GM21423 (cell line): ENCODE data around the gene TENT5C.

Experiments used
- ATAC-seq: cut with Tn5 transposase; IDR thresholded peaks from one replicate; pipeline ENCODE4 v1.9.1; 2021; ENCODE audit warnings: mild to moderate bottlenecking, moderate library complexity; ENCODE audit not compliant: unreplicated experiment

The TENT5C gene

DNA sequence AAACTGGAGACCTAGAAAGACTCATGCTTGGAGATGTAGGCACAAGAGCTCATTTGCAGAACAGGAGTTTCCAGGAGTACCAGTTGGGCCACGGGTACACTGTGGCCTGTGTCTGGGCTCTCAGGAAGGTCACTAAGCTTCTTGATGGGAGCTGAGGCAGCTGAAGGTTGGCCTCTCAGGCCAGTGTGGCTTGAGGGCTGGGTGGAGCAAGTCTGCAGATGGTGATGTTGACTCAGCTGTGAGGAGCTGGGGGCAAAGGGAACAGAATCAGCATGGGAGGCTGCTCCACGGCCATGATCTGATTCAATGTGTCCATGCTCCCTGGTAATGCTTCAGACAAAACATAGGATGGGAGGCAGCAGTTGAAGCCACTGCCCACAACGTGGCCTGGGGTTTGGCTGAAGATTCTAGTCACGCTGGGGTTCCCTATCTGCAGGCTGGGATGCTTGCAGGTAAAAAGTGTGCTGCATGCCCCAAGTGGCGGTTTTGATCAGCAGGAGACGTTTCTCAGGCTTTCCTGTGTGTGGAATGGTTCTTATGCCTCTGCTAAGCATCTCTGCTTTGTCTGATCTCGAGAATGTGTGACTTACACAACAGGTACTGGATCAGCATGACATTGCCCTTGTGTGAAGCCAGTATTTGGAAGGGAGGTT lies 15.4 kb upstream of the TENT5C start:
- ATAC-seq: no peak

DNA sequence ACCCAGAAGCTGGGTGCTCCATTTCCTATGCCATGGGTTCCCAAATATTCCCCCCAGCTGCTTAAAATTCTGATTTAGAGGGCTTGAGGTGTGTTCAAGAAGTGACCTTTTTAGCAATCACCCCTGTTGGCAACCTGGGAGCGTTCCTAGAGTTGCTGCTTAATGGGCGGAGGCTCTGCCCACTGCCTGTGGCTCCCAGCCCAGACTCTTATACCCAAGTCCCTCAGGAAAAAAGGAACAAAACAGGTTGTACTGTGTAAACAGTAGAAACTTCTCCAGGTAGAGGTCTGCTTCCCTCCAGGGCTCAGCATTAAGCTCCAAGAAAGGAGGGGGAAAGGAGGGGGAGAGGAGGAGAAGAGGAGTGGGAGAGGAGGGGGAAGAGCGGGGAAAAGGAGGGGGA lies 14.6 kb upstream of the TENT5C start:
- ATAC-seq: no peak

DNA sequence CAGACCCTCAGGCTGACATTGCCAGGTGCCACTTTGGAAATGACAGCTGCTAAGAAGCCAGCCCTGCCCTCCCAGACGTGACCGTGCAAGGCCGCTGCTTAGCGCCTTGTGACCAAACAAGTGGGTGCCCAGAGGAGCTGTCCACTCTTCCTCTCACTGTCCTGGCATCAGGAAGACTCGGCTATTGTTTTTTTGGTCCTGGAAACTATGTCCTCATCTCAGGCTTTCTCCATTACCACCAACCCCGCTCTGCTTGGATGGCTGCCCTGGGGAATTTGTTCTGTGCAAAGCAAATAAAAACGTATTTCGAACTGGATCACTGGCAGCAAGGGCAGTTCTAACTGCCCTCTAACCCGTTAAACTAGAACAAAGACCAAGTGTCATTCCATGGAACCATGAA lies 13.7 kb upstream of the TENT5C start:
- no peak for ATAC-seq

DNA sequence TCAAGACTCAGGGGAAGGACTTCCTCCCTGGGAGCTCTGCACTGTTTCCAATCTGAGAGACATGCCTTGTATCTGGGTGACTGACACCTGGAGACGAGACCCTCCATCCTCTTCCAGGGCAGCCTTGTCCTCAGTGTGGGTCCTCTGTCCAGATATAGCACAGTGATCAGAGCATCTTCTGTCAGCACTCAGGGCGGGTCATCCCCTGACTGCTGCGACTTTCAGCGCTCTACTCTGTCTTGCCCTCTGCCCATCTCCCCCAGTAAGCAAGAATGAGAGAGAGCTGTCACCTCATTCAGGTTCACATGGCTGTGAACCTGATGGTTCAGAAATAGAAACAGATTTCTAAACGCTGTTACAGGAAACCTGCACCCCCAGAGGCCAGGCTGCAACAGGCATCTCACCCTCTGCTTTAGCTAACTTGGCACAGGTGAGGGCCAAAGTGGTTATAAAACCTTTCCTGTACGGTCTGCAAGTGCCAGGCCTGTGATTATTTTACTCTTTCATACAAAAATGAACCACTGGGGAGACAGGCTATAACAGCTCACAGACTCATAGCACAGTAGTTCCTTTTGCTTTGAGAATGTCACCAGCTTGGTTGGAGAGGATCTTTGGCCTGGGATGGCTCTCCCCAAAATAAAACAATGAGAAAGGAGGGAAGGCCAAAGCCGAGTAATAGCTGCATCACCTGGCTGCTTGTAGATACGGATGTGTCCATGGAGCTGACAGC lies 11.4 kb upstream of the TENT5C start:
- ATAC-seq: no peak

DNA sequence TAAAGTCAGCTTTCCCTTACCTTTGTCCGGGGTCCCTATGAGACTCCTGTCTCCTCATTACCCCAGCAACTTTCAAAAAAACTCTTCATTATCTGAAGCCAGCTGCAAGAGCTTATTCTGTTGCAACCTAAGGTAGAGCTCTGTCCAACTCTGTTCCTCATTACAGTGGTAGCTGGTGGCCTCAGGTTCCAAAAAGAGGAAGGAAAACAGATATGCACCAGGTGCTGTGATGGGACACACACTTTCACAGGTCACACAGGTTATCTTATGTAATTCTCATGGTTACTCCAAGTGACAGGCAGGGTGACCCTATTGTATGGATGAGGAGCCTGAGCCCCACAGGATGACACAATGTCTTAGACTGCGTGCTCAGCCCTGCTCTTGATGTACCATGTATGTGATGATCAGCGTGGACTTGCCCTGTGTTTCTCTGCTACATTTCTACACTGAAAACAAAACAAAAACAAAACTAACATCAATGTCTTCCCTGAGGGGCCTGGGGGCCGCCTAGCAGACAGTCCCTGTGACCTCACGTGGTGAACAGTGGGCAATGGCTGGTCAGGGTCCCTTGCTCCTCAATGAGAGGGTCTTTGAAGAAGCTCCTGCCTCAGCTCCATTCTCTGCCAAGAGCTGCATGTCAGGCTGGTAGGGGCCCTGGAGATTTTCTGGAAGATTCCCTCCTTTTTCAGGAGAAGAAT lies 9.7 kb upstream of the TENT5C start:
- no peak for ATAC-seq

DNA sequence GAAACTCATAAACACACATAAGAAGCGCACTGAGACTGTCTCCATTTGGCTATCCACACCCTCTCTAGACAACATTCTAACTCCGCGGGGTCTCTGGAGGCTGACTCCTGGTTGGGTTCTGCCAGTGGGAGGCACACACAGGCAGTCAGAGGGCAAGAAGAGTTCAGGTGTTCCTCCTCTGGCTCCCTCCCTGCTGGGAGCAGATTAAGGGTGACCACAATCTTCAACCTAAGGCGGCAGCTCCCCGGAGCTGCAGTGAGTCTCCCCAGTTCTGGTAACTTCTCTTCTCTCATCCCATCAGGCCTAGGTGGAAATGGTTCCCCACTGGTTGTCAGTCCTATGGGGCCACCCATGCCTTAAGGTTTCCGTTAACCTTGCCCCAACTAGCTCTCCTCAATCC lies 7.4 kb upstream of the TENT5C start:
- ATAC-seq: no peak

DNA sequence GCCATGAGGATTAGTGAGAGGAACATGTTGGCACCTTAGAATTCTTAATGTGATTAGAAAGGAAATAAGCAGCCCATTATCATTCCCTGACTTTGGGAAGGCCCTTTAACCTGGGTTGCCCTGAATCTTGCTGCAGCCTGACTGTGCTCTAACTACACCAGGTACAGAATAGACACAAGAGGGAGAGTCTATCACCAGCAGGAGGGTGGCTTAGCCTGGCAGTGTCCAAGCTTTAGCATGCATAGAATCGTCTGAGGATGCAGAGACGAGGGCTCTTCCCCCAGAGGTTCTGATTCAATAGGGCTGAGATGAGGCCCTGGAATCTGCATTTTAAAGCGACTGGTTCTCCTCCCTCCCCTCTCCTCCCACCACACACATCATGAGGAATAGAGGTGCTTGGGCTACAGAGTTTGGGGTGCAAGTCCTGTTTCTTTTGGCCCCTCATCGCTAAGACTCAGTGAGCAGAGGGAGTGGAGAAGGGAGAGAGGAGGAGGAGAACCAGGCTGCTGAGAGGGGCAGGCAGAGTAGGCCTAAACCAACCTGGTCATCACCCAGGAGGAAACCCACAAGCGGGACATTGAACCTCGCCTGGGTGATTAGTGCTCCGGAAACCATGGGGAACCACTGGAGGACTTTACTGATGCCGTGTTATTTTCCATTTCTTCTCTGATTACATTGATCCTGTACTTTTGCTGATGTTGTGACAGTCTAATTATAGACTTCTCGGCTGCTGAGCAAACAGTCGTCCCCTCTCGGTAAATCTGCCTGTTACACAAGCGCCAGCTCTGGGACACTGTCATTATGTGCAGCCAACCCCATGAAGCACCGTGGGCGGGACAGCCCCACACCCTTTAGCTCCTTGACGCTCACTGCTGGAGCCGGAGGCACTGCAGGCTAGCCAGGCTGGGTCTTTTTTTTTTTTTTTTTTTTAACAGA lies 6.3 kb upstream of the TENT5C start:
- ATAC-seq: no peak

DNA sequence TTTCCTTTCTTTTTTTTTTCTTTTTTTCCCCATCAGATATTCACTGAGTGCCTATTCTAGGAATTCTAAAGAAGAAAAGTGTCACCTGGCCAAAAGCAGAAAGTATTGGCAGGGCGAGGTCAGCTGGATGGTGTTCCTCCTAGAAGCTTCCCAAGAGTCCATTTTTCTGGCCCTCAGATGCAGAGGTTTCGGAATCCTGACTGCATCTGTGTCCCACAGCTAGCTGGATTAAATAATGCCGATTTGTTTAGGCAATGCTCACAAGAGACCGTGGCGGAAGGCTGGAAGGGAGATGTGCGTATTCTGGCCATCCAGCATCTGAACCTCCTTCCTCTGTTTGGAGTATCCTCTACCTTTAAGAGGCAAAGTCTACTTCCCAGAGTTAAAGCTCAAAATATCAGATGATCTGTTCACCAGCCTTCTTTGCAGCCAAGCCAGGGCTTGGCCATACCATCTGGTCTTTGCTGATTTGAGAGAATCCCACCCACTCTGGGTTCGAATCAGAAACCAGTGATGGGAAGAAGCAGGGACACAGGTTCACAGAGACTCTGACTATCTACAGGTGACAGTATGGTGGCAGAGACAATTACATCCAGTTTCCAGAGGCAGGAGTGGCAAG lies 5.4 kb upstream of the TENT5C start:
- ATAC-seq: no peak

DNA sequence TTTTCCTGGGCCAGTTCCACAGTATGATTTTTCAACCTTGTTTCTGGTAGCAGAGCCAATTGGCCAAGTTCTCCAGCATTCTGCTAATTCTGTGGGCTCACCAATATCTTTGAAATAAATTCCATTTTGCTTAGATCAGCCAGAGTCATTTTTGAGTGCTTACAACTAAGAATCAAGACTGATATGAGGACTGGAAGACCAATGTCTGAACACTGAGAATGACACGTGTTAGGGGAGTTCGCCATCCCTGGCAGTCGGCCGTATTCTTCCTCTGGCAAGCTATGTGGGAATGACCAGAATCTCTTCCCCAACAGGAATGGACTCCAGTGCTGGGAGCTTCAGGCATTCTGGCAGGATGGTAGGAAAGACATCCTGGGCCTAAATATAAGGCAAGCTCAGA lies 4.9 kb upstream of the TENT5C start:
- ATAC-seq: no peak

DNA sequence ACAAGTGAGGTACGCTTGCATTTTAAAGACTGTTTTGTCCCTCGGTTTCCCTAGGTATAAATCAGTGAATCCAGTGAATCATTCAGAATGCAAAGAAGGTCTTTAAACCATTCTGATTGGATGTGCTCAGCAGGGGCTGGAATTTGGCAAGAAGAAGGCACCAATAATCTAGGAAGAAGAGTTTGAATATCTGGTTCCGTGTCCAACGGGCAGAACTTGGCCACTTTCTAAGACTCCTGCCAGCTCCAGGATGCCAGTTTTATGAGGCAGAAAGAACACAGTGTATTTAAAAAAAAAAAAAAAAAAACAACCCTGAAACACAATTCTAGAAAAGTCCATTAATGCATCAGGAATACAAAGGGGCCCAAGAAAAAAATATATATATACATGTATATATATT lies 3.0 kb upstream of the TENT5C start:
- ATAC-seq: no peak

DNA sequence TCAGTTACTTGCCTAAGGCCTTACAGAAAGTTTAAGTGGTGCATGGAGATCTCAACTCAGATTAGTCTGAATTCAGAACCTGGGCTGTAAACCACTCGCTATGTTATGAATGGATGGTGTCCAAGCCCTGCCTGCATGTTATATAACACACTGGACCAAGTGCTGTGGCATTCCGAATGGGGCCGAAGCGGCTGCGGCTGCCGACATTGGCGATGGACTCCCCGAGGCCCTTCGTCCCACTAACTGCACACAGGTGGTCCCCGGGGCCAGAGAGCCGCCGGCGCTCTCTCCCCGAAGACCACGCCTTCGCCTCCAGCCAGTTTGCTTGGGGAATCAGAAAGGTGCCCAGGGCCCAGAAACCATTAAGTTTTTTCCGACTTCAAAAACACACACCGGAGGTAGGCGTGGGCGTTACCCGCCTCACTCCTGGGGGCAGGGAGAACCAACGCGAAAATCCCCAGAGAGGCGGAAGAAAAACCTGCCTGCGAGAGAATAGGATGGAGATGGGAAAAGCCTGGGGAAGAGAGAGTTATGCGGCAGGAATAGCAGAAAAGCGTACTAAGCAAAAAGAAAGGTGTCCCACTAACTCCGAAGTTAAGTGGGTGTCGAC lies 579 bp upstream of the TENT5C start:
- ATAC-seq: peak; percentile 25

DNA sequence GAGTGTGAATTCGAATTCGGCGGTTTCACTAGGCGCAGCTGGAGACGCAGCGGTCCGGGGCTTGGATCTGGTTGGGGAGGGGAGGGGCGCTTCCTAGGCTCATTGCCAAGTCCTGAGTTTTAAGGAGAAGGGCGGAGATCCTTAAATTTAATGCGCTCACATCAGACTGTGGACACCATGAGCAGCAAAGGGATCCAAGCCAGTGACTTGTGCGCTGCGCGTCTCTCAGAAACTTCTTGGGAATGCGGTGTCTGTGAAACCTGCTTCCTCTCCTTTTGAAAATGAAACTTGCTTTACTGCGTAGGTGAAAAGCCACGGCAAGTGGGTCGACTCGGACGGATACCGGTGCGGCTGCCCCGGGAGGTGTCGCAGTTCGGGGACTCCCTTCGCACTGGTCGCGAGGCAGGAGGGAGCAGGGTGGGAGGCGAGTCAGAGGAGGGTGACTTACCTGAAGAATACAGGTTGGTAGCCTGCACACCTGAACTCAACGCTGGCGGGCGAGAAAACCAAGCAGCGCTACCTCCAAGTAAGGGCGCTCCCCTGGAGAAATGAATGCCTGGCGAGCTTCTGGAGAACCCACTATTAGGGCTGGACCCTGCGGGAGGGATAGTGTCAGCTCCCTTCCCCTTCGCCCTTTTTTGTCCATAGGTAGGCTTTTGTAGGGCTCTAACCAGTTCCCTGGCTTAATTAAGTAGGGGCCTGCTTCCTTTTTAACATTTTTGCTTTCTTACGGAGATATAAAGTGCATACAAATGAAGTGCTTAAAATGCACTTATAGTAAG lies 992 bp downstream of the TENT5C start:
- ATAC-seq: no peak

DNA sequence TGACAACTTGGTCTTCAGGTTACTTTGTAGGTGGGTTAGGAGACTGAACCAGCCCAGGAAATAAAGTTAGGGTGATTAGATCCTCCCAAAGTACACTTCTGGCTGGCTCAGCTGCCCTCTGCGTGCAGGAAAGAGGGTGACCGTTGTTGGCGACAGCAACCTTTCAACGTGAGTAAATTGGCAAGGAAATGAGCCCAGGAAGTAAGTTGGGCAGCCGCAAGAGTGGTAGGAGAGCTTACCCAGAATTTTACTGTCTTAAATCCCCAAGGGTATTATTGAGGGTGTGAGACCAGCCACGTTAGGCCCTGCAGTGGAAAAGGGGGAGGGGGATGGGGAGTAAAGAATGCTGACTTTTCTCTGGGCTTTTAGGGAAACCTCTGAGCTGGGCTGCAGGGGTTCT lies 1.6 kb downstream of the TENT5C start:
- ATAC-seq: no peak

DNA sequence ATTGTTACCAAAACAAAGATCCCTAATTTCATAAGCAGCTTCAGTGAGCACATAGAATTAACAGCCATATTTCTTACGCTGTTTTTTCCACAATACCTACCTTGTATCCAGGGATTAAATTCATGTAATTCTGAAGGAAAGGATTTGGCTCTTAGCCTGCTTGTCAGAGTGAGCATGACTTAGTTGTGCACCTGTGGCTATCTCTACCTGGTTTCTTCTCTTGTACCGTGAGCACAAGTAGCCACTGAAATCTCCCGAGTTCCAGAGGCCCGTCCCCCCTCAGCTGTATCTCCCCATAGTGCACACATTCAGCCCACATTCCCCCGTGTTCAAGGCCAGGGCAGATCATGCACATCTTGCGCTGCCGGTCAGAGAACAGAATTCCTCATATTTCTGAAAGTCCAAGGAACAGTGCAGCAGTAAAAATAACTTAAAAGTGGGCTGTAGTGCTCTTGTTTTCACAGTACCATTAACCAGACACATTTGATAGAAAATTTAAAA lies 2.3 kb downstream of the TENT5C start:
- ATAC-seq: no peak

DNA sequence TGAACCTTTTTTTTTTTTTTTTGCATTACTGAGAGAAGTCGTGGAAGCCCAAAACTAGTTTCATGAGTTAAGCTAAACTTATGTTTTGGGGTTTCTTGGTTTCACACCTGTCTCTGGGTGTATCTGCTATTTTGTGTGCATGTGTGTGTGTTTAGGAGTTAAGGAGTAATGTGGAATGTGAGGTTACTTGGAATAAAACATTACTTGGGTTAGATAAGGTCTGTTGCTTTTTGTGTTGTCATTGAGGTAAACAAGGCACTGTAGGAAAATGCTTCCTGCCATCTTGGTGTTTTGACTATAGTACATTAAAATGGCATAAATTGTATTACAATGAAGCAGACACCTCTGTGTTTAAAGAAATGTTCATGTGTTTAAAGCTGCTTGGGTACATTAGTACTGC lies 2.9 kb downstream of the TENT5C start:
- no peak for ATAC-seq

DNA sequence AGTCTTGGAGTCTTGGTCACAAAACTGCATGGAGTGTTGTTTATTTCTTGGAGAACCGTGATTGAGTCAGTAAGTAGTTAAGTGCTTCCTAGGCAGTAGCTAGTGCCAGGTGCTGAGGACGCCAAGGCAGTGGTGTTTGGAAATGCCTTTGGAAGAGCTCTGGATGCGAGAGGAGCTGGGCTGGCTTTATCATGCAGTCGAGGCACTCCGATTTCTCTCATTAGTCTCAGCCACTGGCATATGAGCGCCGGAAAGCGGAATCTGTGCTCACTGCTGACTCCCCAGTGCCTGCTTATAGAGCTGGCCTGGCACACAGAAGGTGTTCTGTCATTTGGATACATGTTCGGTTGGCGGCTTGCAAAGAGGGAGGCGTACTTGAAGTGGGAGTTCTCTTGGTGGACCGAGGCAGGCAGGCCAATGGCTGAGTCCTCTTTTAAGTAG lies 3.6 kb downstream of the TENT5C start:
- ATAC-seq: no peak

DNA sequence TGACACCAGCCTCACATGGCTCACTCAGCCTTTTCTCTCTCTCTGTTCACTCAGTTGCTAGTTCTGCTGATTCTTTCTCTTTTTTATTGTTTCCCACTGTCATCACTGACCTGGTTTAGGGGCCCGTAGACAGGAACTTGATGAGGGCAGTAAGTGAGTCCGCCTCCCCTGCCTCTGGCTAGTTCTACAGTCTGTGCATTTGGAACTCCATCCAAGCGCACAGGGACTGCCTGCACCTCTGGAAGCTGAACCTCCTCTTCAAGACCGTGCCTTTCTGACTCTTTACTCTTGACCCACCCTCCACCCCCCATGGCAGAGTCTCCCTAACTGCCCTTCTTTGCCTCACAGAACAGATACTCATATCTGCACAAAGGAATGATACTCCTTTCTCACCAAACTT lies 4.2 kb downstream of the TENT5C start:
- no peak for ATAC-seq

DNA sequence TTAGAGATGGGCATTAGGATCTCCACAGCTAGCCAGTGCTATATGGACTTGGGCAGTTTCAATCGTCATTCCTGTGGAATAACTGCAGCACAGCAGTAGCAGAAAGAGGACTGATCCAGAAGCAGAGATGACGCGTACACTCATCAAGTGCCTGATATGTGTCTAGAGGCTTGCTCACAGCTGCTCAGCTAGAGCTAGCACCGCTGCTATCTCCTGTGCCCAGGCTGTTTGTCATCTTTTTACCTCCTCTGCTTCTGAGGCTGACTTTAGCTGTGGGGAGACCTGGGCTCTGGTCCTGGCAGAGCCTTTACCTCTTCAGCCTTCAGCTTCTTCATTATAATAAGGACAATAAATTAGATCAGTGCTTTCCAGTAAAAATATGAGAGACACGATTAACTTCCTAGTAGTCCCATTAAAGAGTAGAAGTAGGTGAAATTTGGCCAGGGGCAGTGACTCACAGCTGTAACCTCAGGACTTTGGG lies 5.3 kb downstream of the TENT5C start:
- no peak for ATAC-seq

DNA sequence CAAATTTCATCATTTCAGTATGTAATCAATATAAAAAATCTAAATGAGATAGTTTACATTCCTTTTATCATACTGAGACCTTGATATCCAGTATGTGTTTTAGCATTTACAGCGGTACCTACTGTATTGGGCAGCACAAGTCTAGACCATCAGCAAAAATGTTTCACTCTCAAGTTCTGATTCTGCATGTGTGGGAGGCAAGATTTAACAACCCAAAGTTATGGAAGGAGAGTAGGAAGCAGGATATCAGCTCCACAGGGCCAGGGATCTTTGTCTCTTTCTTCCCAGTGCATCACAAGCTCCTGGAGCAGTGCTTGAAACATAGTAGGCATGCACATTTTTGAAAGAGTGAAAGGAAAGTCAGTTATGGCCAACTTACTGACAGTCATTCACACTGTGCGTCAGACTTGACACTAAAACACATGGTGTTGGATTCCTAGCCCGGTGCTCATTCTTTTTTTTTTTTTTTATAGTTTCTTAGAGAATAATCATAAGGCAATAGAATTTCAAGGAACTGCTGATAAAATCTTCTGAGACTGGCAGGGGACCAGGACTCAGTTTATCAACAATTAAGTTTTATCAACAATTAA lies 6.1 kb downstream of the TENT5C start:
- ATAC-seq: no peak
